Measurements from ENCODE around the gene OR4E1.
"Not testable (repeated sequence)": the region's sequence is repeated elsewhere in the genome, so short reads cannot be mapped to it uniquely, and the experiment has no call there.

DNA sequence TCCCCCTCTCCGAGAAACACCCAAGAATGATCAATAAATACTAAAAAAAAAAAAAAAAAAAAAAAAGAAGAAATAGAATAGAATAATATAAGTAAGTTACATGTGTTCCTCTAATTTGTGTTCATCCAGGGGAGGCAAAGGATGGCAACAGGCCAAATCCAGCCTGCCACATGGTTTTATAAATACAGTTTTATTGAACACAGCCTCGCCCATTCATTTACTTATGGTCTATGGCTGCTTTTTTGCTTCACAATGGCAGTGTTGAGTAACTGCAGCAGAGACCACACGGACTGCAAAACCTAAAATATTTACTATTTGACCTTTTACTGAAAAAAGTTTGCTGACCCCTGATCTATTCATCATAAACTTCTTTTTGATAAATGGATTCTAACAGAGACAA, 24.9 kb upstream of the OR4E1 start:
- TF ChIP-seq, protein P1, sequence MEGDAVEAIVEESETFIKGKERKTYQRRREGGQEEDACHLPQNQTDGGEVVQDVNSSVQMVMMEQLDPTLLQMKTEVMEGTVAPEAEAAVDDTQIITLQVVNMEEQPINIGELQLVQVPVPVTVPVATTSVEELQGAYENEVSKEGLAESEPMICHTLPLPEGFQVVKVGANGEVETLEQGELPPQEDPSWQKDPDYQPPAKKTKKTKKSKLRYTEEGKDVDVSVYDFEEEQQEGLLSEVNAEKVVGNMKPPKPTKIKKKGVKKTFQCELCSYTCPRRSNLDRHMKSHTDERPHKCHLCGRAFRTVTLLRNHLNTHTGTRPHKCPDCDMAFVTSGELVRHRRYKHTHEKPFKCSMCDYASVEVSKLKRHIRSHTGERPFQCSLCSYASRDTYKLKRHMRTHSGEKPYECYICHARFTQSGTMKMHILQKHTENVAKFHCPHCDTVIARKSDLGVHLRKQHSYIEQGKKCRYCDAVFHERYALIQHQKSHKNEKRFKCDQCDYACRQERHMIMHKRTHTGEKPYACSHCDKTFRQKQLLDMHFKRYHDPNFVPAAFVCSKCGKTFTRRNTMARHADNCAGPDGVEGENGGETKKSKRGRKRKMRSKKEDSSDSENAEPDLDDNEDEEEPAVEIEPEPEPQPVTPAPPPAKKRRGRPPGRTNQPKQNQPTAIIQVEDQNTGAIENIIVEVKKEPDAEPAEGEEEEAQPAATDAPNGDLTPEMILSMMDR (IDR thresholded peaks at IDR 0.05): not testable (repeated sequence)
- not testable (repeated sequence) for TF ChIP-seq POLR2AphosphoS5, POLR2A, EP300 (IDR thresholded peaks at IDR 0.05)

Data from upper lobe of left lung (tissue), 4 donors.